Colonic mucosa (tissue), 4 donors: ENCODE data around the gene BEST3. TPM values are rescaled to one million over a fixed set of nuclear protein-coding genes. Genes with fewer than 3 reads are reported as not detected.

ENCODE experiments used
- DNase-seq: peaks from one replicate; pipeline ENCODE4 v3.0.0-alpha.2; 2020
- H3K27ac ChIP-seq: fragments of 200-600 bp; one replicate; pipeline ENCODE4 v1.8.0; 2021
- H3K27me3 ChIP-seq: fragments of 200-600 bp; one replicate; pipeline ENCODE4 v1.8.0; 2021
- H3K36me3 ChIP-seq: fragments of 200-600 bp; one replicate; pipeline ENCODE4 v1.8.0; 2021
- H3K4me1 ChIP-seq: fragments of 200-600 bp; one replicate; pipeline ENCODE4 v1.8.0; 2021; ENCODE audit warnings: mild to moderate bottlenecking
- H3K4me3 ChIP-seq: fragments of 200-600 bp; one replicate; pipeline ENCODE4 v1.8.0; 2021
- H3K9ac ChIP-seq, 2 donors: one replicate each; pipeline ENCODE4 v1.7.0; 2013; ENCODE audit warnings: control low read depth in 2 of 2, low read depth in 2 of 2, low read length in 2 of 2
- H3K9me3 ChIP-seq: fragments of 200-600 bp; one replicate; pipeline ENCODE4 v1.8.0; 2021
- intact Hi-C: fragments of 100-400 bp; cut with DNase I; formaldehyde crosslinking; loops from one replicate; pipeline ENCODE4 v1.14.1; 2022
- total RNA-seq, 2 donors: library from RNA; stranded (reverse); fragmentation: NEBNext Ultra II Directional in 1 of 2; extraction: Animal tissue kit (Norgen Biotek cat#: 25700) in 1 of 2; gene quantifications; one replicate each; pipeline ENCODE4 v1.2.1, GENCODE V29; 2021
- TF ChIP-seq, protein P1 (sequence below): fragments of 200-600 bp; IDR thresholded peaks from one replicate; pipeline ENCODE4 v1.8.0; 2022; ENCODE audit warnings: antibody characterized with exemption, mild to moderate bottlenecking
- donor health status: healthy.
- donor health status: DM: no; HTN: no; CAD: no.
- donor health status: DM: no; HTN: no; CAD: no.

Gene BEST3
- total RNA-seq, 2 donors from 2014 or later = not detected

DNA sequence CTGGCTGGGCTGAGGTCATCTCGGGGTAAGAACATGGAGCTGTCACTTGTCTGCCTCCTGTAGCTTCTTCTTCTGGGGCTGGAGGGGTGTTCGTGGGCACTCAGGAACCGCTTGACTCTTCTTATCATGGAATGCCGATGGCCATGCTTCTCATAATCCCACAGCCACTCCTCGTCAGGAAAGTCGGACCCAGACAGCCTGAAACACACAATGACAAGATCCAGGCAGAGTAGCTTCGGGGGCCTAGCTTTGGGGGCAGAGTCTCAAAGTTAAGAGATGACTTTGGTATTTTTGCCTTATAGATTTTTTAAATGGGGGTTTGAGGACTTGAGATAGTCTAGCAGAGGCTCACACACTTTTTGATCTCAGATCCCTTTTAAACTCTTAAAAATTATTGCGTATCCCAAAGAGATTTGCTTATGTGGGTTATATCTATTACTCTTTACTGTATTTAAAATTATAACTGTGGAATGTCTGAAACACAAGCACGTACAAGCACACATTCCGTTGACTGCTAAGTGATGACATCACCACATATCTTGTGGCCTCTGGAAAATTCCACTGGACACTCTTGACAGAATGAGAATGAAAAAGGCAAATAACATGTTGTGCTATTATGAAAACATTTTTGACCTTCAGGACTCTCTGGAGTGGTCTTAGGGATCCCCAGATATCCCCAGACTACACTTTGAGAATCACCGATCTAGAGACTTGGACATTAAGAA, 43.3 kb downstream of the BEST3 start:
- Histone ChIP-seq H3K4me3 (no peak overlapping the region), H3K4me1 (no peaks in the 10 kb centered on the region), H3K27ac (no peak overlapping the region), H3K27me3 (no peaks in the 10 kb centered on the region), H3K9ac (no peak overlapping the region), H3K36me3 (no peaks in the 10 kb centered on the region), H3K9me3 (no peaks in the 10 kb centered on the region)
- TF ChIP-seq, protein P1, sequence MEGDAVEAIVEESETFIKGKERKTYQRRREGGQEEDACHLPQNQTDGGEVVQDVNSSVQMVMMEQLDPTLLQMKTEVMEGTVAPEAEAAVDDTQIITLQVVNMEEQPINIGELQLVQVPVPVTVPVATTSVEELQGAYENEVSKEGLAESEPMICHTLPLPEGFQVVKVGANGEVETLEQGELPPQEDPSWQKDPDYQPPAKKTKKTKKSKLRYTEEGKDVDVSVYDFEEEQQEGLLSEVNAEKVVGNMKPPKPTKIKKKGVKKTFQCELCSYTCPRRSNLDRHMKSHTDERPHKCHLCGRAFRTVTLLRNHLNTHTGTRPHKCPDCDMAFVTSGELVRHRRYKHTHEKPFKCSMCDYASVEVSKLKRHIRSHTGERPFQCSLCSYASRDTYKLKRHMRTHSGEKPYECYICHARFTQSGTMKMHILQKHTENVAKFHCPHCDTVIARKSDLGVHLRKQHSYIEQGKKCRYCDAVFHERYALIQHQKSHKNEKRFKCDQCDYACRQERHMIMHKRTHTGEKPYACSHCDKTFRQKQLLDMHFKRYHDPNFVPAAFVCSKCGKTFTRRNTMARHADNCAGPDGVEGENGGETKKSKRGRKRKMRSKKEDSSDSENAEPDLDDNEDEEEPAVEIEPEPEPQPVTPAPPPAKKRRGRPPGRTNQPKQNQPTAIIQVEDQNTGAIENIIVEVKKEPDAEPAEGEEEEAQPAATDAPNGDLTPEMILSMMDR = no peak
- intact Hi-C loops = no loop called here
- DNase-seq = no peak

DNA sequence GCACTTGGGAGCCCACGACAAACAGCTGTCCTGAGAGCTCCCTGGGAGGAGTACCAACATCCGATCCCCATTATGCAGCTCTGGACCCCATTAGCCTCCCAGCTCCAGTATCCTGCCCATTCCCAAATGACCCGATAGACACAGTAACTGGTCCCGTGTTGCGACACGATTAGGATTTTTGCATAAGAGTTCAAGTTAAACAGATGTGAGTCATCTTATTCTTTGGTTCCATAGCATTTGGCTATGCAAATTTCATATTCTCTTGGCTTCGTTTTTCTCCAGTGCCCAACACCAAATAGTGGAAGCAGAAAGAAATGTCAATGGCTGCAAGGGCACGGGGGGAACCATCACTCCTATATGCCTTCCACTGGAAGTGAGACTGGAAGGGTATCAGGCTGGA, 45.4 kb downstream of the BEST3 start:
- H3K9me3 ChIP-seq = no peaks in the 10 kb centered on the region
- H3K27me3 ChIP-seq = no peaks in the 10 kb centered on the region
- no peak for DNase-seq
- H3K9ac ChIP-seq = no peak overlapping the region
- no peak overlapping the region for H3K4me3 ChIP-seq
- TF ChIP-seq, protein P1 = no peak
- intact Hi-C loops = no loop called here
- H3K4me1 ChIP-seq = no peaks in the 10 kb centered on the region
- H3K36me3 ChIP-seq = no peaks in the 10 kb centered on the region
- H3K27ac ChIP-seq = no peak overlapping the region

DNA sequence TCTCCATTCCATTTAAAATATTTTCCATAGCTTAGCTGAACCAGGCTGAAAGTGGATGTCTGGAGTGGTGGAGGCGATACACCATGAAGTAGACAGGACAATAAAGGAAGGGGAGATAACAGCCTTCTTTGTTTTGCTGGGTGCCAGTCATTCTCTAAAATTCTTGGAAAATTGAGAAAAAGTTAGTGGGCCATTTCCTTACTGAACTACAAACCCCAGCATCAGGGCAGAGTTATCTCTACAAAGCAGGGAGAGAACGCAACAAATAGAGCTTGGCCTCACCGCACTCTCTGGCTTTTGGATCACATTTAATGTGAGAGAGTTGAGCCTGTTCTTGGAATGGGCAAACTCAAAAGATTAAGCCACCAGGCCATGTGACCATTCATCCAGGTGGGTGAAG, 47.2 kb downstream of the BEST3 start:
- H3K4me1 ChIP-seq = no peaks in the 10 kb centered on the region
- no peak for DNase-seq
- no peak overlapping the region for H3K27ac ChIP-seq
- intact Hi-C loops = no loop called here
- TF ChIP-seq, protein P1 = no peak
- H3K4me3 ChIP-seq = no peak overlapping the region
- no peaks in the 10 kb centered on the region for H3K9me3 ChIP-seq
- no peaks in the 10 kb centered on the region for H3K36me3 ChIP-seq
- no peak overlapping the region for H3K9ac ChIP-seq
- H3K27me3 ChIP-seq = no peaks in the 10 kb centered on the region

DNA sequence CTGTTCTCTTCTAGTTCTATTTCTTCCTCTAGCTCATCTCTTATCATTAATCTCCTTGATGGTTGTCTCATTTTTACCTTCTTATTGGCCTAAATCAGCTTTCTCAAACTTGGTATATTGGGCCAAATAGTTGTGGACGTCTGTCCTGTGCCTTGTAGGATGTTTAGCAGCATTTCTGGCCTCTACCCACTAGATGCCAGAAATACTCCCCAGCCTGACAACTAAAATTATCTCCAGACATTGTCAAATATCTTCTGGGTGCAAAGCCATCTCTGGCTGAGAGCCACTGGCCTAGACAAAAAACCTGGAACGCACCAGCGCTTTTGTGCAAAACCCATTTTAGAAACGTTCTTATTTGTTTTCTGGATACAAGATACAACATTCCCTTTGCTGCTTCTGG, 49.6 kb downstream of the BEST3 start:
- Histone ChIP-seq H3K4me3 (no peak overlapping the region), H3K9ac (no peak overlapping the region), H3K9me3 (no peaks in the 10 kb centered on the region), H3K27ac (no peak overlapping the region), H3K27me3 (no peaks in the 10 kb centered on the region), H3K36me3 (no peaks in the 10 kb centered on the region), H3K4me1 (no peaks in the 10 kb centered on the region)
- no peak for DNase-seq
- TF ChIP-seq, protein P1 = no peak
- intact Hi-C loops = loop anchor here (10.0 kb wide), 1 partner anchor 265 kb away; no protein-coding TSS in a partner anchor

DNA sequence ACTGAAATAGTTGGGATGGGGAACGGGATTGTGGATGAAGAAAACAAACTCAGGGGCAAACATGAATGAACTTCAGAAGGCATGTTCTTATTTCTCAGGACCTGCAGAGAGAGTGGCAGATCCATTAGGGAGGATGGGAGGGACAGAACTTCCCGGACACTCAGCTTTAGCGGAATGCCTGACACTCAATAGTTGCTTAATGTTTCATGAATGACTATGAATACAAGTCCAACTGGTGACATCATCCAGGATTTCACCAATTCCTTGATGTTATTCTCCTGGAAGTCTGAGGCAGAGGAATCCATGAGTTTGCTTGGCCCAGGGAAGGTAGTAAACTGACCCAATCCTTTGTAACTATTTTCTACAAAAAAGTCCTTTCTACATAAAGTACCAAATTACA, 50.6 kb downstream of the BEST3 start:
- no peaks in the 10 kb centered on the region for H3K27me3 ChIP-seq
- DNase-seq = no peak
- H3K9ac ChIP-seq = no peak overlapping the region
- no peaks in the 10 kb centered on the region for H3K9me3 ChIP-seq
- TF ChIP-seq, protein P1 = no peak
- intact Hi-C loops = loop anchor here (10.0 kb wide), 1 partner anchor 264 kb away; no protein-coding TSS in a partner anchor
- no peaks in the 10 kb centered on the region for H3K36me3 ChIP-seq
- H3K4me1 ChIP-seq = no peaks in the 10 kb centered on the region
- no peak overlapping the region for H3K4me3 ChIP-seq
- no peak overlapping the region for H3K27ac ChIP-seq
